K562 (cell line): ENCODE results near the gene PPP1R17. TPM values are rescaled to one million over a fixed set of nuclear protein-coding genes. Genes with fewer than 3 reads are reported as not detected.

Source experiments
- ATAC-seq: fragments of 200-7000 bp; cut with Tn5 transposase; 3 replicates; pipeline ENCODE4 v1.9.1; 2020; ENCODE audit warnings: moderate library complexity
- BruUV-seq: library from RNA; stranded (reverse); fragments of 400-500 nt; replicated peaks from 2 replicates; lab custom pipeline; 2021; lab: Mats Ljungman, UMichigan
- CTCF ChIA-PET: fragments of 300-600 bp; formaldehyde crosslinking; extraction: SDS; loops from one replicate; lab custom pipeline; 2021; ENCODE audit warnings: low intra/inter-chr PET ratio; lab: Yijun Ruan, JAX
- POLR2A ChIA-PET: fragments of 300-600, 350-650 bp; sonication (Branson Sonifier 250); formaldehyde crosslinking; extraction: SDS; loops from one replicate; lab custom pipeline; 2021; ENCODE audit warnings: antibody characterized with exemption, inconsistent platforms; lab: Yijun Ruan, JAX
- DNase-seq, 4 experiments: peaks; one replicate each; pipeline versions ENCODE4 v3.0.0 to v3.0.0-alpha.2; 2011 to 2018; ENCODE audit warnings: low spot score in 3 of 4, mixed read lengths in 3 of 4; ENCODE audit errors: extremely low read depth in 1 of 4
- FAIRE-seq: peaks from 2 replicates; lab custom pipeline; 2011; peaks lifted over from hg19 to GRCh38; lab: Jason Lieb, UNC
- H2AFZ ChIP-seq: 2 replicates; pipeline ENCODE4 v1.6.0; 2011; ENCODE audit warnings: low read depth, low read length, control low read depth, inconsistent platforms
- H3K27ac ChIP-seq: fragments of 200-600 bp; 3 replicates; pipeline ENCODE4 v1.8.0; 2011; ENCODE audit warnings: low read depth, mild to moderate bottlenecking, control low read depth, inconsistent platforms, low read length, moderate library complexity, mixed read lengths; ENCODE audit errors: extremely low read depth
- H3K27me3 ChIP-seq, 2 experiments: fragments of 300-600 bp in 1 of 2; 2 replicates in 1 of 2; 3 replicates in 1 of 2; pipeline versions ENCODE4 v1.6.0 to v1.8.0; 2011; ENCODE audit warnings: inconsistent platforms in 2 of 2, low read length in 2 of 2, mild to moderate bottlenecking in 1 of 2, mixed read lengths in 1 of 2, moderate library complexity in 1 of 2; ENCODE audit not compliant: control insufficient read depth in 2 of 2, insufficient read depth in 2 of 2
- H3K36me3 ChIP-seq: fragments of 300-600 bp; 3 replicates; pipeline ENCODE4 v1.8.0; 2011; ENCODE audit warnings: mild to moderate bottlenecking, low read length, inconsistent platforms; ENCODE audit not compliant: control insufficient read depth, insufficient read depth
- H3K4me1 ChIP-seq, 2 experiments: fragments of 200-600 bp in 1 of 2; replicated peaks in 1 of 2; 2 replicates in 1 of 2; 3 replicates in 1 of 2; pipeline versions ENCODE4 v1.5.1 to v1.8.0; 2011; ENCODE audit warnings: inconsistent platforms in 2 of 2, low read length in 2 of 2, mild to moderate bottlenecking in 1 of 2, mixed read lengths in 1 of 2, moderate library complexity in 1 of 2; ENCODE audit not compliant: control insufficient read depth in 2 of 2, insufficient read depth in 2 of 2
- H3K4me2 ChIP-seq: 2 replicates; pipeline ENCODE4 v1.6.1; 2011; ENCODE audit warnings: low read length, control low read depth, inconsistent platforms, mixed read lengths; ENCODE audit not compliant: insufficient read depth
- H3K4me3 ChIP-seq: fragments of 200-600 bp; sonication (generic), shearing (Covaris generic); 2 replicates; pipeline ENCODE4 v1.5.1; 2016; ENCODE audit warnings: control low read depth, inconsistent platforms
- H3K79me2 ChIP-seq: fragments of 200-600 bp; 3 replicates; pipeline ENCODE4 v1.8.0; 2011; ENCODE audit warnings: low read length, inconsistent platforms; ENCODE audit not compliant: control insufficient read depth, insufficient read depth
- H3K9ac ChIP-seq, 2 experiments: 2 replicates each; pipeline versions ENCODE4 v1.6.0 to v1.6.1; 2011; ENCODE audit warnings: low read depth in 2 of 2, low read length in 2 of 2, control low read depth in 1 of 2, inconsistent platforms in 1 of 2, mild to moderate bottlenecking in 1 of 2, mixed read lengths in 1 of 2; ENCODE audit not compliant: insufficient read depth in 1 of 2
- H3K9me1 ChIP-seq: one replicate; pipeline ENCODE4 v1.6.0; 2011; ENCODE audit warnings: inconsistent platforms, mild to moderate bottlenecking, low read length, moderate library complexity; ENCODE audit not compliant: control insufficient read depth, insufficient read depth
- H3K9me3 ChIP-seq: replicated peaks from 2 replicates; pipeline ENCODE4 v1.5.1; 2011; ENCODE audit warnings: low read depth, low read length, inconsistent platforms; ENCODE audit not compliant: control insufficient read depth, insufficient read depth
- H4K20me1 ChIP-seq: replicated peaks from 2 replicates; pipeline ENCODE4 v1.6.1; 2011; ENCODE audit warnings: low read length, inconsistent platforms, mixed read lengths; ENCODE audit not compliant: control insufficient read depth, insufficient read depth
- CEBPB ChIP-seq: fragments of 450-650 bp; IDR thresholded peaks from 2 replicates; pipeline ENCODE4 v1.6.1; 2016; ENCODE audit warnings: missing genetic modification characterization, missing compliant biosample characterization
- CEBPG ChIP-seq, 3 experiments: fragments of 200-800 bp in 1 of 3; sonication (Bioruptor generic) in 1 of 3; sonication (generic) in 1 of 3; formaldehyde crosslinking in 1 of 3; IDR thresholded peaks in 2 of 3; conservative IDR thresholded peaks in 1 of 3; 2 replicates each; pipeline versions ENCODE4 v1.6.1 to v1.8.0; 2016 to 2022; ENCODE audit warnings: missing compliant biosample characterization in 2 of 3, missing genetic modification characterization in 2 of 3, mild to moderate bottlenecking in 1 of 3, missing genetic modification reagents in 1 of 3
- ZFP91 ChIP-seq: sonication (generic); formaldehyde crosslinking; IDR thresholded peaks from 2 replicates; pipeline ENCODE4 v1.8.0; 2022; ENCODE audit warnings: mild to moderate bottlenecking, missing genetic modification reagents
- ZNF140 ChIP-seq: fragments of 250-450 bp; sonication (Bioruptor Pico); IDR thresholded peaks from 2 replicates; pipeline ENCODE4 v1.8.0; 2021; ENCODE audit warnings: moderate library complexity, mild to moderate bottlenecking, inconsistent platforms
- in situ Hi-C: fragments of 300-500 bp; cut with MboI; formaldehyde crosslinking; loops from 4 replicates; pipeline ENCODE4 v1.15.0; 2018; ENCODE audit warnings: inconsistent platforms, mixed read lengths
- intact Hi-C: fragments of 100-400 bp; cut with micrococcal nuclease; formaldehyde crosslinking; loops from 2 replicates; pipeline ENCODE4 v1.14.2; 2022
- polyA plus RNA-seq, 8 experiments: library from polyadenylated mRNA; depleted of rRNA in 4 of 8; stranded (reverse) in 5 of 8; unstranded in 3 of 8; fragments of >200 nt; fragmentation: Nextera tagmentation in 2 of 8; fragmentation: Illumina TruSeq in 1 of 8; extraction: Ambion mirVana in 2 of 8; extraction: Trizol in 1 of 8; gene quantifications; 2 replicates each; pipeline versions ENCODE4 v1.2.1 to v1.2.3, GENCODE V29; 2011 to 2014; ENCODE audit warnings: inconsistent platforms in 1 of 8, missing spikeins in 1 of 8
- total RNA-seq, 7 experiments: library from RNA; depleted of rRNA in 6 of 7; stranded (reverse); fragments of >200 nt in 6 of 7; fragmentation: Illumina TruSeq in 2 of 7; extraction: Trizol in 2 of 7; gene quantifications; 2 replicates each; pipeline versions ENCODE4 v1.2.1 to v1.2.3, GENCODE V29; 2011 to 2021; ENCODE audit warnings: low replicate concordance in 1 of 7
- TF ChIP-seq, protein P1 (sequence below): fragments of 250-450 bp; sonication (Bioruptor Pico); IDR thresholded peaks from 2 replicates; pipeline ENCODE4 v1.4.0; 2020

PPP1R17 gene
- total and polyA plus RNA-seq, 9 of the 15 experiments (the other 6 are each of a cell fraction or from before 2014, with no cell fraction given) = not detected

DNA sequence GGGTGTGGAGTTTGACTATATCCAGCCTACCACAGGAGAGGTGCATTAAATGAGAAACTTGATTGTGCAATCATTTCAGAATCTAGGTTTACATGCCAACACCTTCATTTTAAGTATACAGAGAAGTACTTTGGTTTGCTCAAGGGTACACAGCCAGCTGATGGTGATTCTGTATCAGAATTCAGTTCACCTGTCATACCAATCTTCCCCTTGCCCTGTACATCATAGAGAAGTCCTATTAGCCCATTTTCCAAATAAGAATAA is 35.0 kb upstream of the PPP1R17 start:
- H3K27me3 ChIP-seq = no peaks in the 10 kb centered on the region
- no peak for DNase-seq
- no peak for TF ChIP-seq ZNF140 (CRISPR knock-in tag)
- TF ChIP-seq ZFP91 (CRISPR knock-in tag) = no peak
- no peak for TF ChIP-seq CEBPG (CRISPR knock-in tag; IDR thresholded peaks at IDR 0.05)
- peak in 1 of 2 experiments; percentile 58; a peak in 2 of 4 replicates for TF ChIP-seq CEBPG (tag; conservative IDR thresholded peaks at IDR 0.05 in 1 of 2, IDR thresholded peaks at IDR 0.05 in 1 of 2)
- TF ChIP-seq, protein P1, sequence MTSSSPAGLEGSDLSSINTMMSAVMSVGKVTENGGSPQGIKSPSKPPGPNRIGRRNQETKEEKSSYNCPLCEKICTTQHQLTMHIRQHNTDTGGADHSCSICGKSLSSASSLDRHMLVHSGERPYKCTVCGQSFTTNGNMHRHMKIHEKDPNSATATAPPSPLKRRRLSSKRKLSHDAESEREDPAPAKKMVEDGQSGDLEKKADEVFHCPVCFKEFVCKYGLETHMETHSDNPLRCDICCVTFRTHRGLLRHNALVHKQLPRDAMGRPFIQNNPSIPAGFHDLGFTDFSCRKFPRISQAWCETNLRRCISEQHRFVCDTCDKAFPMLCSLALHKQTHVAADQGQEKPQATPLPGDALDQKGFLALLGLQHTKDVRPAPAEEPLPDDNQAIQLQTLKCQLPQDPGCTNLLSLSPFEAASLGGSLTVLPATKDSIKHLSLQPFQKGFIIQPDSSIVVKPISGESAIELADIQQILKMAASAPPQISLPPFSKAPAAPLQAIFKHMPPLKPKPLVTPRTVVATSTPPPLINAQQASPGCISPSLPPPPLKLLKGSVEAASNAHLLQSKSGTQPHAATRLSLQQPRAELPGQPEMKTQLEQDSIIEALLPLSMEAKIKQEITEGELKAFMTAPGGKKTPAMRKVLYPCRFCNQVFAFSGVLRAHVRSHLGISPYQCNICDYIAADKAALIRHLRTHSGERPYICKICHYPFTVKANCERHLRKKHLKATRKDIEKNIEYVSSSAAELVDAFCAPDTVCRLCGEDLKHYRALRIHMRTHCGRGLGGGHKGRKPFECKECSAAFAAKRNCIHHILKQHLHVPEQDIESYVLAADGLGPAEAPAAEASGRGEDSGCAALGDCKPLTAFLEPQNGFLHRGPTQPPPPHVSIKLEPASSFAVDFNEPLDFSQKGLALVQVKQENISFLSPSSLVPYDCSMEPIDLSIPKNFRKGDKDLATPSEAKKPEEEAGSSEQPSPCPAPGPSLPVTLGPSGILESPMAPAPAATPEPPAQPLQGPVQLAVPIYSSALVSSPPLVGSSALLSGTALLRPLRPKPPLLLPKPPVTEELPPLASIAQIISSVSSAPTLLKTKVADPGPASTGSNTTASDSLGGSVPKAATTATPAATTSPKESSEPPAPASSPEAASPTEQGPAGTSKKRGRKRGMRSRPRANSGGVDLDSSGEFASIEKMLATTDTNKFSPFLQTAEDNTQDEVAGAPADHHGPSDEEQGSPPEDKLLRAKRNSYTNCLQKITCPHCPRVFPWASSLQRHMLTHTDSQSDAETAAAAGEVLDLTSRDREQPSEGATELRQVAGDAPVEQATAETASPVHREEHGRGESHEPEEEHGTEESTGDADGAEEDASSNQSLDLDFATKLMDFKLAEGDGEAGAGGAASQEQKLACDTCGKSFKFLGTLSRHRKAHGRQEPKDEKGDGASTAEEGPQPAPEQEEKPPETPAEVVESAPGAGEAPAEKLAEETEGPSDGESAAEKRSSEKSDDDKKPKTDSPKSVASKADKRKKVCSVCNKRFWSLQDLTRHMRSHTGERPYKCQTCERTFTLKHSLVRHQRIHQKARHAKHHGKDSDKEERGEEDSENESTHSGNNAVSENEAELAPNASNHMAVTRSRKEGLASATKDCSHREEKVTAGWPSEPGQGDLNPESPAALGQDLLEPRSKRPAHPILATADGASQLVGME = no peak
- TF ChIP-seq CEBPB (tag) = peak; percentile 67
- H3K27ac ChIP-seq = no peak overlapping the region
- H3K36me3 ChIP-seq = no peaks in the 10 kb centered on the region
- H3K4me1 ChIP-seq = no peaks in the 10 kb centered on the region
- BruUV-seq = no TSS peak
- intact Hi-C loops (no loop called here), in situ Hi-C loops (no loop called here)
- ChIA-PET POLR2A (no interaction called here), CTCF (no interaction called here)
- no peaks in the 10 kb centered on the region for H3K9me1 ChIP-seq
- H3K79me2 ChIP-seq = no peaks in the 10 kb centered on the region
- no peaks in the 10 kb centered on the region for H4K20me1 ChIP-seq
- no peak for FAIRE-seq
- H2AFZ ChIP-seq = no peak overlapping the region
- H3K9me3 ChIP-seq = no peaks in the 10 kb centered on the region
- ATAC-seq = no peak
- no peak overlapping the region for H3K9ac ChIP-seq
- H3K4me3 ChIP-seq = no peak overlapping the region
- H3K4me2 ChIP-seq = no peak overlapping the region
